ENCODE data around the gene RFX4. TPM values are rescaled to one million over a fixed set of nuclear protein-coding genes. Genes with fewer than 3 reads are reported as not detected.

Gene RFX4
- total RNA-seq: not detected in 2 replicates

DNA sequence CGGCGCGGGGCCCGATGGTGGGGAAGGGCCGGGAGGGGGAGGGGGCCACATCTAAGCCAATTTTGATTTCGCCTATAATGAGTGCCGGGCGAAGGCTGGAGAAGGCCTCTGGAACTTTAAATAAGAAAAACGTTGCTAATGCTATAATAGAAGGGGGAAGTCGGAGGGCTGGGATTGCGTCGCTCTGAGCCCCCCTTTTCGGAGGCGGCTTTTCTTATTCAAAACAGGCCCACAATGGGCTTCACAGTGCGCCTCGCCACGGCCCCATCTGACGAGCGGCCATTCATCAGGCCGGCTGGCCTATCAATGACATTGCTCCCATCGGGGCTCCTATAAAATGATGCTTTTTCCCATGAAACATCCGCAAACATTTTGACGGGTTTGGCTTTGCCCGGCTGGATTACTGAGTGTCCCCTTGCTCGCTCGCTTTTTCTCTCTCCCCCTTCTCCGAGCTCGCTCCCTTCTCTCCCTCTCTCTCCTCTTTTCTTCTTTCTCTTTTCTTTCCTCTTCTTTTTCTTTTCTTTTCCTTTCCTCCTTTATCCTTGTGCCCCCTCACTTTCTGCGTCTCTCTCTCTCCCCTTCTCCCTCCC lies at the start of gene RFX4:
Gene RFX4, plus strand, starts transcription at position 364 of the 590 bp plus-strand sequence. CDS start 317 bp downstream, outside the sequence.
- no peak for DNase-seq (ENCODE audit: low read depth, low spot score)

DNA sequence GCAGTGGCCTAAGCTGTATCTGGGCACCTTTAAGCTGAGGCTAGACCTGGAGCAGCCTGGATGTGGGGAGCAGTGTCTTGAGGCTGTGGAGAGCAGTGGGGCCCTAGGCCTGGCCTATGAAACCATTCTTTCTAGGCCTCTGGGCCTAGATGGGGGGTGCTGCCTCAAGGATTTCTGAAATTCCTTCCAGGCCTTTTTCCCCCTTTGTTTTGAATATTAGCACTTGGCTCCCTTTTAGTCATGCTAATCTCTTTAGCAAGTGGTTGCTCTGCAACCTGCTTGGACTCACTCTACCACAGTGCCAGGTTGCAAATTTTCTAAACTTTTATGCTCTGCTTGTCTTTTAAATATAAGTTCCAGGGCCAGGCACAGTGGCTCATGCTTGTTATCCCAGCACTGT lies 41.6 kb upstream of the RFX4 start:
- DNase-seq (ENCODE audit: low read depth, low spot score): no peak

DNA sequence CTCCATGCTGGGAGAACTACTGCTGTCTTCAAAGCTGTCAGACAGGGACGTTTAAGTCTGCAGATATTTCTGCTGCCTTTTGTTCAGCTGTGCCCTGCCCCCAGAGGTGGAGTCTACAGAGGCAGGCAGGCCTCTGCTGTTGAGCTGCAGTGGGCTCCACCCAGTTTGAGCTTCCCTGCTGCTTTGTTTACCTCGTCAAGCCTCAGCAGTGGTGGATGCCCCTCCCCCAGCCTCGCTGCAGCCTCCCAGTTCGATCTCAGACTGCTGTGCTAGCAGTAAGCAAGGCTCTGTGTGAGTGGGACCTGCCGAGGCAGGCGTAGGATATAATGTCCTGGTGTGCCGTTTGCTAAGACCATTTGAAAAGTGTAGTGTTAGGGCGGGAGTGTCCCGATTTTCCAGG lies 31.4 kb upstream of the RFX4 start:
- no peak for DNase-seq (ENCODE audit: low read depth, low spot score)

DNA sequence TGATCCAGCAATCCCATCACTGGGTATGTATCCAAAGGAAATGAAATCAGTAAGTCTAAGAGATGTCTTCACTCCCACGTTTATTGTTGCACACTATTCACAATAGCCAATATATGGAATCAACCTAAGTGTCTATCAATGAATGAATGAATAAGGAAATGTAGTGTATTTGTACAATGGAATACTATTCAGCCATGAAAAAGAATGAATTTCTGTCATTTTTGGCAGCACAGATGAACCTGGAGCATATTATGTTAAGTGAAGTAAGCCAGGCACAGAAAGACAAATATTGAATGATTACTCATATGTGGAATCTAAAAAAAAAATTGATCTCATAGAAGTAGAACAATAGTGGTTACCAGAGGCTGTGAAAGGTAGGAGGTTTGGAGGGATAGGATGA lies 30.6 kb upstream of the RFX4 start:
- no peak for DNase-seq (ENCODE audit: low read depth, low spot score)

DNA sequence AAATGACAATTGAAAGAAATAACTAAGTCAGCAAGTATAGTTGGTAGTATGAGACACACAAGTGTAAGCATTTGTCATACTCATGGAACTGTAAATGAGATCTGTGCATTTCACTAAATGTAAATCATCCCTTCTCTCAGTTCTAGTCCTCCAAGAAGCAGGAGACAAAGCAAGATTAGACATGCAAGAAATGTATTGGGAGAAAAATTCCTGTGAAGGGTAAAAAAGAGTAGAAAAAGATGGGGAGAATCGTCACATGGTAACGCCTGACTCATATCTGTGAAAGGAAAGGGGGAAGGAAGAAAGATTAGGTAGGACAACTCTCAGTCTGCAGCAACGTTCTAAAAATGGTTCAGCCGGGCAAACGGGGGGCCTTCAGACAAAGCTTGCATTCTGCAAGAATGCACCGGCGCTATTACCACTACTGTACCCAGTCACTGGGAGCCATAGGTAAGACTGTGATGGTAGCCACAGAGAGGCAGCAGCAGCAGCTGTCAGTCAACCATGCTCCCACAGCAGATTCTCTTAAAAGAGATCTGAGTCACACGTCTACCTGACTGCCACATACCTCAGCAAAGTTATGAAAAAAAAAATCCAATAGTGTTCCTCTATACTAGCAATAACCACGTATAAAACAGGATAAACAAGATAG lies 18.0 kb upstream of the RFX4 start:
- no peak for DNase-seq (ENCODE audit: low read depth, low spot score)

DNA sequence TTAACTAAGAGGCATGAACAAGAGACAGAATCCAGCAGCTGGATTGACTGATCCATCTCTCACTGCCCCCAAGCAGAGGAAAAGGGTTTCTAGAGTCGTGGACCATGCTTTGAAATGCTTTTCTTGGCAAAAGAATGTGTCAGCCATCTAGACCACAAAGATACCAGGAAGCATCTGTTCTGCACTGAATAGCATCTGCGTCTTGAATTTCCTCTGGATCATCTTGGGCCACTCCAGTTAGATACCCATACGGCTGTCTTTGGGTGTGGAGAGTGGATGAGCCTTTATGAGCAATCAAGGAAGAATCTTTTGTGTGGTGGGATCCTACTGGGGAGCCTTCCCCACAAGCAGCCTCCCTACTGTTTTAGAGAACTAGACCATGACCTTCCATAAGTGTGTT lies 16.0 kb upstream of the RFX4 start:
- DNase-seq (ENCODE audit: low read depth, low spot score): no peak

DNA sequence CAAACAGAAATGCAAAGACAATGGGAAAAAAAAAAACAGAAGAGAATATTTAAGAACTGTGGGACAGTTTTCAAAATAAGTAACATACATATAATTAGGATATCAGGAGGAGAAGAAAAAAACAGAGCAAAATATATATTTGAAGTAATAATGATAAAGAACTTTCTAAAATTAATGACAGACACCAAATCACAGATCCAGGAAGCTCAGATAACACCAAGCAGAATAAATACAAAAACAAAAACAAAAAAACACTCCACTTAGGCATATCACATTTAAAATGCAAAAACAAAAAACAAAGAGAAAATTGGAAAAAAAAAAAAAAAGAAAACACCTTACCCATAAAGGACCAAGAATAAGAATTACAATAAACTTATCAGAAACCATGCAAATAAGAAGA lies 9.6 kb upstream of the RFX4 start:
- no peak for DNase-seq (ENCODE audit: low read depth, low spot score)

DNA sequence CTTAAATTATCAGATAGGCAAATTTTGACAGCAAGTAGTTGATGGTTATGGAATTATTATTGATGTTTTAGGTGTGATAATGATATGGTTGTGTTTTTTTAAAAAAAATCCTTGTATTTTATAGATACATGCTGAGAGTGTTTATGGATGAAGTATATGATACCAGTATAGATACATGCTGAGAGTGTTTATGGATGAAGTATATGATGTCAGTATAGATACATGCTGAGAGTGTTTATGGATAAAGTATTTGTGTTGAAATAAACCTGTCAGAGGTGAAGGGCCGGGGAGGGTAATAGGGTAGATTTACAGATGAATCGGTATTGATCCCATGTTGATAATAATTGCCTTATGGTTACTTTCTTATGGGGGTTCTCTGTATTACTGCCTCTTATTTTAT lies 6.0 kb upstream of the RFX4 start:
- no peak for DNase-seq (ENCODE audit: low read depth, low spot score)

DNA sequence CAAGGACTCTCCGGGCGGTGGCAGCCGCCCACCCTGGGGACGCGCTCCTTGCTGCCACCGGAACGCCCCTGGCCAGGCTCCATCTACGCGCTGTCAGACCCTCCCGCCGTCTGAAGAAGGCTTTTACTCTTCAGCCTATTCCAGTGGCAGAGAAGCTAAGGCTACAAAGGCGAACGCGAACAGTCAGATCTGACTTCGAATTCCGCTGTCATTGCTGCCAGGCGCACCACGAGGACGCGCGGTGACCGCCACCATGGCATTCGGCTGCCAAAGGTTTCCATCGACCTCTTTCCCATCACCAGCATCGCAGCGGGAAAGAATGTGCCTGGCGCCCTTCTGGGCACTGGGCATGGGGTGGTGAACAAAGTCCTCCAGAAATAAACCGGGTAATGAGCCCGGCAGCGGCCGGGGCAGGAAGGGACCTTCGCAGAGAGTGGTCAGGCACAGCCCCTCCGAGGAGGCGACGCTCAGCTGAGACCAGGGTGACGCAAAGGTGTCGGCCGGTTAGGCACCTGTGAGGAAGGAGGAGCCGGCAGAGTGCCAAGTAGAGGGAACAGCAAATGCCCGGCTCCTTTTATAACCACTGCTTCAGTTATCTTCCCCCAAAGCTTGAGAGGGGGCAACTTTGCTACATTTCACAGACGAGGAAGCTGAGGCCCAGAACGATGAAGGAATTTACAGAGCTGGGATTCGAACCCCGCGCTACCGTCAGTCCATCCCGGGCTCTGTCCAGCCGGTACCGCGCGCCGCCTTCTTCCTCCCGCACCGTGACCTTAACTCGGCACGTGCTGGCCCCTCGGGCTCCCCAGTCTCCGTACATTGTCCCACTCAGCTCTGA lies 1.9 kb upstream of the RFX4 start:
- no peak for DNase-seq (ENCODE audit: low read depth, low spot score)

DNA sequence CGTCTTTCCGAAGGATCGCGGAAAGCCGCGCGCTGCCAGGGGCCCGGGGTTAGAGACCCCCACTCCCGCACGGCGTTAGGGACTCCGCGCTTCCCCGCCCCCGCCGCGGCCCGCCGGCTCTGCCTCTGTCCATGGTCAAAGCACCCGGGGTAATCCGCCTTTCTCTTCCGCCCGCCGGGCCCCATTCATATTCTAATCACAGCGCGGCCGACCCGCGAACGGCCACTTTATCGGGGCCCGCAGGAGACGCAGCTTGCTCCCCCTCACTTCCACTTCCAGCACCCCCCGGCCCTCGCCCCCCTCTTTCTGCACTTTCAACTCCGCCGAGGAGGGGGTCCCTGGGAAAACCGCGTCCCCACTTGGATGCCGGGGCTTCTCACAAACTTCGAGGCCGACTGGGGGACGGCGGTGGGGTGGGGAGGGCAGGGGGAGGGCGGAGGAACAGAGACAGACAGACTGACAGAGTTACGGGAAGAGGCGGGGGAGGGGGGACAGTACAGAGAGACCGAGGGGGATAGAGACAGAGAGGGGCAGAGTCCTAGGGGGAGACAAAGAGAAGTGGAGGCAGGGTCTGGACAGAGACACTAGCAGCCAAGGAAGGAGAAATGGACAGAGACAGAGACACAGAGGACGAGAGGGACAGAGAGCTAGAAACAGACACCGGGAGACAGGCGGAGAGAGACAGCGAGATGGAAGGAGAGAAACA lies 1.1 kb upstream of the RFX4 start:
- DNase-seq (ENCODE audit: low read depth, low spot score): no peak

DNA sequence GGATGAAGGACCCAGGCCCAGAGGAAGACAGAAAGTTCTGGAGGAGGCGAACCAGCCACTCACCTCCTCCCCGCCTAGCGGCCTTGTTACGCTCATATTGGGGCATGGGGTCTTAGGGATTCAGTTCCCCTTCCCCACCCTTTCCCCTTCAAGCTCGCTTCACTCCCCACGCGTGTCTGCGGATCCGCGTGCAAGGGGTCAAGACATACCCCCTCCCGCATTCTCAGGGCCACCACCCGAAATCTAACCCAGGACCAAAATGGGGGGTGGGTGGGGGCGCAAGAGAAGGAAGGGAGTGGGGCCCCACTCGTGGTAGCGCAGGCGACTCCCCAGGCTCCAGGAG lies 584 bp upstream of the RFX4 start:
- no peak for DNase-seq (ENCODE audit: low read depth, low spot score)

DNA sequence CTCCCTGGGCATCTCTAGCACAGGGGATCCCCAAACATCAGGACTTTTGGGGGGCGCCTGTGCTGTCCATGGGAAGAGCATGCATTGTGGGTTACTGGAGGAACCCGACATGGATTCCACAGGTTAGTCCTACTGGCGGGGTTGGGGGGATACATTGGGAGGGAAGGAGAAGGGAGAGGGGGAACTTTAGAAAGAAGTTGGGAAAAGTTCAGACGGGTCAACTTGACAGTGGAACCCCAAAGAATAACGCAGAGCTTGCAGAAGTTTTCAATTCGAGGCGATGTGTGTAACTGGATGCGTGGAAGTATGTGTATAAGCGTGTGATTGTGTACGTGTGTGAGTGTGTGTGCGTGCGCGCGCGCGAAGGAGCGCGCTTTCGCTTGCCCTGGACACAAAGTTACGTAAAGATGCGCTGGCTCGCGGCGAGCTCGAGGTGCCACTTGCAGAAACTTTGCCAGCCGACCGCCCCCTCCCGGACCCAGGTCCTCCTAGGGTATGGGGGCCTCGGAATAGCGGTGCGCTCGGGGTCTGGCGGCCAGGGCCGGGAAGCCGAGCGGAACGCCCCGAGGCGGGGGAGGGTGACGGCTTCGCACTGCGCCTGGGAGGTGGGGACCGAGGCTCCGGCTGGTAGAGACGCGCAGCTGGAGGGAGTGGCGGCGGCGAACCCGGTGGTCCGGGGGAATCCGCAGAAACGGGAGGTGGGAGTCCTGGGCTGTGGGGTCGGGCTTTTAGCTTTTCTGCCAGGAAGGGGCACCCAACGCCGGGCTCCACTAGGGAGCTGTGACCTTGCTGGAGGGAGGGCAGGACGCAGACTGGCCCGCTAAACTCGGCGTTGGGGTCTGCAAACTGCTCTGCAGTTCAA lies 669 bp downstream of the RFX4 start:
- DNase-seq (ENCODE audit: low read depth, low spot score): no peak

DNA sequence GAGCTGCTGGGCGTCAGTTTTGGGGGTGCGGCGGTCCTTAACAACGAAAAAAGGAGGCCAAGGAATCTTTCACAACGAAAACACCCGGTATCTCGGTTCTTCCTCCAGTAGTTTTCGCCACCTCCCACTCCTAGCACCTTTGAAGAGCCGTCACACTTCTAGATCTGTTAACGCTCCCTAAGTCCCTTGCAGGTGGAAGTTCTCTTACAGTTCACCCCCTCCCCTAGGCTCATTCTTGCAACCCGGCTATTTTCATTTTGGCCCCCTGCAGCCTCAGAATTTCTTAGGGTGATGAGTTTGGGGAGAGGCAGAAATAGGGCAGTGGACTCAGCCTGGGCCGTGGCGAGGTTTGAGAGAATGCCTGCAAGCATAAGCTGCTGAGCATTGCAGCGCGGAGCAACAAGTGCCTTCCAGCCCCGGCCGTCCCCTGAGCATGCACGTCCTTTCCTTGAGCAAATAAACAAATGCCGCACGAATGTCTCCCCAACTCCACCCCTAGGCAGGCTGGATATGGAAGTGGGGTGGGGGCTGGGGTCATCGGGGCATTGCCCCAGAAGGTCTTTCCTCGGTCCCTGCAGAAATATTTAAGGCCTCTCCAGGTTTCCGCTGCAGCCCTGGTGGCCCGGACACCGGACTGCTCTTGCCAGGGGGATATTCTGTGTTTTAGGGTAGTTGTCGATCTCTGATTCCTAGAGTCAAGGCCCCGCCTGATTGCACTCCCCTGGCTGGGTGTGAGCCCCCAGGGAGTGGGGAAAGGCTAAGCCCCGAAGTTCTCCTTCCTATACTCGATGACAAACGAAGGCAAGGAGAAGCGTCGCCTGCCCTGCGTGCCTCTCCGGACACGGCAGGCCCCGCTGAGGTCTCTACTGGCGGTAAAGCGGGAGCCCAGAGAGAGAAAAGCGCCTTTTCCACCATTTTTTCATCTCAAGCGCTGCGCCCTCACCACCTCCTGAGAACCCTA lies 1.6 kb downstream of the RFX4 start:
- no peak for DNase-seq (ENCODE audit: low read depth, low spot score)

DNA sequence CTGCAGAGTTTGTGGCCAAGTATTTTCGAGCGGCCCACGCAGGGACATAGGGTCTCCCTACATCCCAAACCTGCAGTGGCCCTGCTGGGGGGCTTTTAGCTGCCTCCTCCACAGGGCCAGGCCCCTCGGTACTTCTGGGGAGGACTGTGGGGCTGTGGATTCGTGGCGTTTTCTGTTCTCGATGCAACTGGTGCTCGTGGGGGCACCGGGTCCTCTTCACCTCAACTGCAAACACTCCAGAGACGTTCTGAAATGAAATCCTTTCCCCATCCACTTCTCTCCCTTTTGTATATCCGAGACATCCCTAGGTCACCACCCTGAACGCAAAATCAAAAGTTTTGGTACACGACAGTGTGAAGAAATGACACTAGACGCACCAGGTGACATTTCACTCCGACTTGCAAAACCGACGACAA lies 2.3 kb downstream of the RFX4 start:
- DNase-seq (ENCODE audit: low read depth, low spot score): no peak

DNA sequence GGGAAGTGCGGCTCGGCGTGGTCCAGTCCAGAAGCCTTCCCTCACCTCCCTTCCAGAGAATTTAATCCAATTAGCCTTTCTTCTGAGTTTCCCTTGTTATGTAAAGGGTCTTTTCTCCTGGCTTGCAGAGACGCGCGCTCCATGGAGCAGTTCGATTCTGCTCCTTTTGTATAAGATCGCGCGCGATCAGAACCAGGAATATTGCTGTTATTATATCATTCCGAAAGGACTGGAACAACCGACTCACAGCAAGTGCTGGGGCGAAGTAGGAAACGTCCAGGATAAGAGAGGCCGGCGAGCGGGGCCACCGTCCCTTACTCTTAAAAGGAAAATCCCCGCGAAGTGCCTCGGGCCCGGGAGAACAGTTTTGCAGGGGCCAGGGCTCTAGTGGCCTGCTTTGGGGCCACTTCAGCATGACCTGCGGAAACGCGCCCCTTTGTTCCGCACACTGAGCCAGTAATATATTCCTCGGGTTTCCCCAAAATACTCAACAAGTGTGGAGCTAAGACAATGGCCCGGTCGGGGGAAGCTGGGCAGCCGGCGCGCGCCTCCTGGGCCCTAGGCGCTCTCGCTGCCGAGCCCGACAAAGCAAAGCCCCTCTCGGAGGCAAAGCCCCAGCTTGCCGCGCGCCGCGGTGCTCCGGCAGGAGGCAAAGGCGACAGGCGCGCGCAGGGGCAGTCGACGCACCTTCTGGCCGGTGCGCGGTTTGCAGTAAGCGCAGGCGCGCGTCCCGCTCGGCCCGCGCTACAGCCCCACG lies 2.9 kb downstream of the RFX4 start:
- DNase-seq (ENCODE audit: low read depth, low spot score): no peak

DNA sequence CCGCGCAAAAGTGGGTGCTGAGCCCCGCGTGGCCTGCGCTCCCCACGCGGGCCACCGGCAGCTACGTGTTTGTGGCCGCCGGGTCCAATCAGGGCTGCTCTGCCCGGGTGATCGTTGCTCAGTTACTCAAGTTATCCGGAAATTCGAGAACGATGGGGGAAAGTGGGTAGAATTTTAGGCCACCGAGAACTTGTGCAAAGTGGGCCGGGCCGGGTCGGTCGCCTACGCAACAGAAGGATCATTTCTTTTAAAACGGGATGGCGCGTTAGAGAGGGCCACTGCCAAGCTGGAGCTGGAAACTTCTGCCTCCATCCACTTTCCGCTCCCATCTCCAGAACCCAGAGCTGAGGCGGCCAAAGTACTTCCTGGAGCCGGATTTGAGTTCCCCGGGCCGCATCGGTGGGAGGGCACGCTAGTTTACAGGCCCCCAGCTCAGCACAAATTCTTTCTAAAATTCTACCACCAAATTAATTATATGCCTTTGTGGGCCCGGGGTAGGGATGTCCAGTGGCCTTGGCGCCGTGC lies 3.5 kb downstream of the RFX4 start:
- no peak for DNase-seq (ENCODE audit: low read depth, low spot score)

DNA sequence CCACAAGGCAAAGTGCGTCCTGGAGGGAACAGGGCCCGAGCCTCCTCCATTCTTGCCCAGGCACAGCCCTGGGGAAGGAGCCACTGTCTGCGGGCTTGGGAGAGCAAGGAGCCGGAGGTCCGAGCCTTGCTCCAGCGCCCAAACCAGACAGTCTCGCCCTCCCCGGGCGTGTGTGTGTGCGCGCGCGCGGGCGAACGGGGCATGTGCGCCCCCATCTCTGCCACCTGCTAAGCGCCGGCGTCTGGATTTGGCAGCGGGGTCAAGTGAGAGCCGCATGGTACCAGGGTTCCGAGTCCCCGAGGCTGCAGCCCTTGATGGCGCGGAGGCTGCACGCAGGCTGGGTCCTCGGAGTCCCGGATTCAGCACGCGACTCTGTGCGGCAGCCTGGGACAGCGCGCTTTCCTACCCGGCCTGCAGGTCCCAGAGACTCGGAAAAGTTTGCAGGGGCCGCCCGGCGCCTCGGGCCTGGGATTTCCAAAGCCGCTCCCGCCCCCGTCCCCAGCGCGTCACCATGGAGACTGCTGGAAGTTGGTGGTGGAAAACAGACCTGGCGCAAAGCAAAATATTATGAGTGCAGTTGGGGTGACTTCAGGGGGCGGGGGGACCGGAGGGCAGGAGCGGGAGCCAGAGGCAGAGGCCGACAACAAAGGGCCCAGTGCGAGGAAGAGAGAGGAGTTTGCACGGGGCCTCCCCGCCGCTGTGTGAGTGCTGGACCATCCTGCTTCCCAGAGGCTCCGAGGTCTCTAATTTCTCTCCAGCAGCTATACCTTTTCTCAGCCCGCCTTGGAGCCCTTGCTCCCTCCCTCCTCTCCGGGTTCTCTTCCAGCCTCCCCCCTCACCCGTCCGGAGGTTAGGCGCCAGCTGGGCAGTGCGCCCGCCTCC lies 4.2 kb downstream of the RFX4 start:
- no peak for DNase-seq (ENCODE audit: low read depth, low spot score)

DNA sequence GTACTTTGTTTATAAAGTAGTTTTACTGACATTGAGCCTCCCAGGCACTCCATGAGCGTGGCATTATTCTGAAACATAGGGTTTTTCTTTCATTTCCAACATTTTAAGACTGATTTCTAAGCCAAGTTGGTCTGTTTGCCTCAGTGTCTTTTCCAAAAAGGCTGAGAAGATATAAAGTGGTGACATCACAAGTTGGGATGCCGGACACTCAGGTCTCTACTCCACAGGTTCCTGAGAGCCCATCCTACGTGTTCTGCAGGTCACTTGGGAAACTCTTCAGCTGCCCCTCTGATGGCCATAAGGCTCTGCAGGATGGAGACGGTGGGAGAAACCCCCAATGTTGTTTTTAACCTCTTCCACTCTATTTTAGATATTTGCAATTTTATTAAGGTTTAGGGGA lies 6.0 kb downstream of the RFX4 start:
- DNase-seq (ENCODE audit: low read depth, low spot score): no peak
